Inferior parietal cortex (tissue), 1 donor: ENCODE measurements around the gene ITPK1.
"Not testable (repeated sequence)": the region's sequence is repeated elsewhere in the genome, so short reads cannot be mapped to it uniquely, and the experiment has no call there.

Source experiments
- DNase-seq: peaks from one replicate; pipeline ENCODE4 v3.0.0-alpha.2; 2016; ENCODE audit errors: extremely low spot score

ITPK1 gene

GRCh38 chr14:93084866-93085857, 30.6 kb downstream of the ITPK1 start:
- DNase-seq, result no peak

- no peak for DNase-seq
Measured at GRCh38 chr14:93084402-93084801, 31.3 kb downstream of the ITPK1 start.

- DNase-seq, result no peak
Measured at GRCh38 chr14:93083917-93084316, 31.8 kb downstream of the ITPK1 start.

- no peak for DNase-seq
Measured at GRCh38 chr14:93082576-93083001, 33.1 kb downstream of the ITPK1 start.

GRCh38 chr14:93081876-93082570, 33.7 kb downstream of the ITPK1 start:
- no peak for DNase-seq

- DNase-seq, result no peak
Measured at GRCh38 chr14:93079865-93080403, 35.8 kb downstream of the ITPK1 start.

- DNase-seq, result no peak
Measured at GRCh38 chr14:93079321-93079720, 36.4 kb downstream of the ITPK1 start.

- no peak for DNase-seq
Measured at GRCh38 chr14:93078870-93079269, 36.9 kb downstream of the ITPK1 start.

- DNase-seq, result no peak
Measured at GRCh38 chr14:93076755-93077154, 39.0 kb downstream of the ITPK1 start.

- DNase-seq, result no peak
Measured at GRCh38 chr14:93075891-93076290, 39.8 kb downstream of the ITPK1 start.

- no peak for DNase-seq
Measured at GRCh38 chr14:93073910-93074769, 41.6 kb downstream of the ITPK1 start.

- DNase-seq, result no peak
Measured at GRCh38 chr14:93073358-93073707, 42.4 kb downstream of the ITPK1 start.

GRCh38 chr14:93072659-93073357, 42.9 kb downstream of the ITPK1 start:
- DNase-seq, result no peak

- no peak for DNase-seq
Measured at GRCh38 chr14:93068711-93069110, 47.0 kb downstream of the ITPK1 start.

GRCh38 chr14:93067088-93067487, 48.6 kb downstream of the ITPK1 start:
- DNase-seq, result no peak

GRCh38 chr14:93065272-93065730, 50.4 kb downstream of the ITPK1 start:
- no peak for DNase-seq

- DNase-seq, result no peak
Measured at GRCh38 chr14:93064411-93065271, 51.1 kb downstream of the ITPK1 start.

GRCh38 chr14:93063393-93063792, 52.3 kb downstream of the ITPK1 start:
- no peak for DNase-seq

GRCh38 chr14:93062890-93063289, 52.8 kb downstream of the ITPK1 start:
- DNase-seq, result no peak

GRCh38 chr14:93062013-93062412, 53.7 kb downstream of the ITPK1 start:
- not testable (repeated sequence) for DNase-seq
